ENCODE data around the gene TMEM203. TPM values are rescaled to one million over a fixed set of nuclear protein-coding genes. Genes with fewer than 3 reads are reported as not detected.

Gene TMEM203
- total RNA-seq, 4 donors from 2014 or later, result 18.9 to 42.1 (median 28.7) TPM

- Histone ChIP-seq H3K27ac (no peak overlapping the region), H3K9me3 (no peaks in the 10 kb centered on the region), H3K4me1 (peaks cover 19 to 48% (median 44%) of the 10 kb centered on the region in 4 donors), H3K27me3 (peaks cover 100% of the 10 kb centered on the region), H3K36me3 (no peaks in the 10 kb centered on the region), H3K4me3 (no peak overlapping the region)
- TF ChIP-seq EP300 (IDR thresholded peaks at IDR 0.05; ENCODE audit: low read depth) (no peak), POLR2A (IDR thresholded peaks at IDR 0.05) (no peak), POLR2AphosphoS5 (IDR thresholded peaks at IDR 0.05) (no peak), CTCF (IDR thresholded peaks at IDR 0.05) (no peak)
- intact Hi-C loops (cut with DNase I; ENCODE audit: low total_unique reads) (no loop called here), in situ Hi-C loops (cut with MboI; ENCODE audit: low pct_ligation_motif_present in 1 of 4, low pct_unique_long_range_greater_than_20kb in 1 of 4, low sequenced_read_pairs in 3 of 4) (no loop called here)
- 75% methylated on average over 34 of the region's 34 CpGs; no CpG with 5 or more reads in 1 of the 2 donors for whole genome bisulfite sequencing, 2 donors (ENCODE audit: low coverage in 1 of 2)
- no peak for DNase-seq
Observed at GRCh38 chr9:137164370-137165249, 40.8 kb downstream of the TMEM203 start.

GRCh38 chr9:137163805-137164204 is 41.6 kb downstream of the TMEM203 start:
- Histone ChIP-seq H3K9me3 (no peaks in the 10 kb centered on the region), H3K27ac (no peak overlapping the region), H3K4me3 (no peak overlapping the region), H3K27me3 (peaks cover 100% of the 10 kb centered on the region), H3K36me3 (no peaks in the 10 kb centered on the region), H3K4me1 (peaks cover 19 to 41% (median 36%) of the 10 kb centered on the region in 4 donors)
- no peak for DNase-seq
- no peak for TF ChIP-seq POLR2A (IDR thresholded peaks at IDR 0.05)
- no peak for TF ChIP-seq EP300 (IDR thresholded peaks at IDR 0.05; ENCODE audit: low read depth)
- no peak for TF ChIP-seq CTCF (IDR thresholded peaks at IDR 0.05)
- TF ChIP-seq POLR2AphosphoS5 (IDR thresholded peaks at IDR 0.05), result no peak
- in situ Hi-C loops (cut with MboI; ENCODE audit: low pct_ligation_motif_present in 1 of 4, low pct_unique_long_range_greater_than_20kb in 1 of 4, low sequenced_read_pairs in 3 of 4), result no loop called here
- 94% methylated on average over 13 of the region's 22 CpGs; no CpG with 5 or more reads in 1 of the 2 donors for WGBS, 2 donors (ENCODE audit: low coverage in 1 of 2)
- intact Hi-C loops (cut with DNase I; ENCODE audit: low total_unique reads), result no loop called here

- intact Hi-C loops (cut with DNase I; ENCODE audit: low total_unique reads) (no loop called here), in situ Hi-C loops (cut with MboI; ENCODE audit: low pct_ligation_motif_present in 1 of 4, low pct_unique_long_range_greater_than_20kb in 1 of 4, low sequenced_read_pairs in 3 of 4) (no loop called here)
- Histone ChIP-seq H3K9me3 (no peaks in the 10 kb centered on the region), H3K4me1 (peaks cover 16 to 37% (median 31%) of the 10 kb centered on the region in 4 donors), H3K27me3 (peaks cover 100% of the 10 kb centered on the region), H3K4me3 (peak overlapping the region in 2 of 4 donors; percentile 7 to 19), H3K36me3 (no peaks in the 10 kb centered on the region), H3K27ac (no peak overlapping the region)
- 63% methylated on average over 13 of the region's 26 CpGs; no CpG with 5 or more reads in 1 of the 2 donors for WGBS, 2 donors (ENCODE audit: low coverage in 1 of 2)
- no peak for TF ChIP-seq CTCF (IDR thresholded peaks at IDR 0.05)
- TF ChIP-seq POLR2AphosphoS5 (IDR thresholded peaks at IDR 0.05), result no peak
- DNase-seq, result no peak
Observed at GRCh38 chr9:137163365-137163715, 42.1 kb downstream of the TMEM203 start.

- in situ Hi-C loops (cut with MboI; ENCODE audit: low pct_ligation_motif_present in 1 of 4, low pct_unique_long_range_greater_than_20kb in 1 of 4, low sequenced_read_pairs in 3 of 4), result no loop called here
- Histone ChIP-seq H3K36me3 (no peaks in the 10 kb centered on the region), H3K27me3 (peaks cover 100% of the 10 kb centered on the region), H3K9me3 (no peaks in the 10 kb centered on the region), H3K27ac (peak overlapping the region in 1 of 4 donors; percentile 48), H3K4me1 (peaks cover 10 to 30% (median 25%) of the 10 kb centered on the region in 4 donors), H3K4me3 (peak overlapping the region in 2 of 4 donors; percentile 7 to 19)
- TF ChIP-seq CTCF (IDR thresholded peaks at IDR 0.05), result peak in 4 of 5 experiments; percentile 10 to 40 (median 26)
- TF ChIP-seq POLR2A (IDR thresholded peaks at IDR 0.05), result no peak
- WGBS, 2 donors (ENCODE audit: low coverage in 1 of 2), result 18% methylated on average over 53 of the region's 74 CpGs; no CpG with 5 or more reads in 1 of the 2 donors
- intact Hi-C loops (cut with DNase I; ENCODE audit: low total_unique reads), result no loop called here
- peak; percentile 63 for DNase-seq
Observed at GRCh38 chr9:137162505-137163364, 42.7 kb downstream of the TMEM203 start.
